Dermis microvascular lymphatic vessel endothelial cell (primary cell): ENCODE data around the gene SNED1. TPM values are rescaled to one million over a fixed set of nuclear protein-coding genes. Genes with fewer than 3 reads are reported as not detected.

ENCODE experiments used
- DNase-seq, 2 donors: peaks; one replicate each; pipeline versions ENCODE4 v3.0.0 to v3.0.0-alpha.2; 2010; ENCODE audit warnings: low read depth in 2 of 2
- total RNA-seq: library from RNA; depleted of rRNA; stranded (reverse); fragments of >200 nt; gene quantifications from 2 replicates; pipeline ENCODE4 v1.2.1, GENCODE V29; 2014

The SNED1 gene
- total RNA-seq, 1 donor from 2014 or later: 8.6 TPM

GRCh38 chr2:241107031-241107783, 108.8 kb downstream of the SNED1 start:
- DNase-seq: no peak

- no peak for DNase-seq
Measured at GRCh38 chr2:241108271-241109209, 110.1 kb downstream of the SNED1 start.

GRCh38 chr2:241109210-241110088, 111.0 kb downstream of the SNED1 start:
- no peak for DNase-seq

- no peak for DNase-seq
Measured at GRCh38 chr2:241110089-241110606, 111.7 kb downstream of the SNED1 start.

GRCh38 chr2:241110607-241111439, 112.4 kb downstream of the SNED1 start:
- no peak for DNase-seq

GRCh38 chr2:241111440-241111805, 113.0 kb downstream of the SNED1 start:
- no peak for DNase-seq

- DNase-seq: no peak
Measured at GRCh38 chr2:241112046-241112445, 113.6 kb downstream of the SNED1 start.

GRCh38 chr2:241112592-241112991, 114.2 kb downstream of the SNED1 start:
- DNase-seq: no peak

GRCh38 chr2:241114836-241115235, 116.4 kb downstream of the SNED1 start:
- DNase-seq: no peak

- DNase-seq: no peak
Measured at GRCh38 chr2:241115361-241115760, 116.9 kb downstream of the SNED1 start.

- DNase-seq: no peak
Measured at GRCh38 chr2:241116606-241117560, 118.5 kb downstream of the SNED1 start.

GRCh38 chr2:241118737-241119505, 120.5 kb downstream of the SNED1 start:
- no peak for DNase-seq

GRCh38 chr2:241120440-241120839, 122.0 kb downstream of the SNED1 start:
- DNase-seq: no peak

- DNase-seq: no peak
Measured at GRCh38 chr2:241121008-241121407, 122.6 kb downstream of the SNED1 start.

GRCh38 chr2:241122376-241123002, 124.1 kb downstream of the SNED1 start:
- DNase-seq: no peak

- DNase-seq: no peak
Measured at GRCh38 chr2:241123816-241124536, 125.6 kb downstream of the SNED1 start.

GRCh38 chr2:241125626-241126025, 127.2 kb downstream of the SNED1 start:
- DNase-seq: no peak
